Retinal pigment epithelial cell (primary cell): ENCODE data around the gene DELE1.

ENCODE experiments used
- DNase-seq: peaks from one replicate; pipeline ENCODE4 v3.0.0-alpha.2; 2010; ENCODE audit warnings: low read depth
- H3K4me3 ChIP-seq: 2 replicates; pipeline ENCODE4 v1.5.1; 2011; ENCODE audit warnings: mild to moderate bottlenecking, low read length, control low read depth, moderate library complexity
- TF ChIP-seq, protein P1 (sequence below): conservative IDR thresholded peaks from 2 replicates; pipeline ENCODE4 v1.5.1; 2011; ENCODE audit warnings: low read depth, low read length, control low read depth, inconsistent platforms

DELE1 gene

DNA sequence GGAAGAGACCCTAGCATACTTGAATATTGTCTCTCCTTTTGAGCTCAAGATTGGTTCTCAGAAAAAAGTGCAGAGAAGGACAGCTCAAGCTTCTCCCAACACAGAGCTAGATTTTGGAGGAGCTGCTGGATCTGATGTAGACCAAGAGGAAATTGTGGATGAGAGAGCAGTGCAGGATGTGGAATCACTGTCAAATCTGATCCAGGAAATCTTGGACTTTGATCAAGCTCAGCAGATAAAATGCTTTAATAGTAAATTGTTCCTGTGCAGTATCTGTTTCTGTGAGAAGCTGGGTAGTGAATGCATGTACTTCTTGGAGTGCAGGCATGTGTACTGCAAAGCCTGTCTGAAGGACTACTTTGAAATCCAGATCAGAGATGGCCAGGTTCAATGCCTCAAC is 54.7 kb downstream of the DELE1 start:
- TF ChIP-seq, protein P1, sequence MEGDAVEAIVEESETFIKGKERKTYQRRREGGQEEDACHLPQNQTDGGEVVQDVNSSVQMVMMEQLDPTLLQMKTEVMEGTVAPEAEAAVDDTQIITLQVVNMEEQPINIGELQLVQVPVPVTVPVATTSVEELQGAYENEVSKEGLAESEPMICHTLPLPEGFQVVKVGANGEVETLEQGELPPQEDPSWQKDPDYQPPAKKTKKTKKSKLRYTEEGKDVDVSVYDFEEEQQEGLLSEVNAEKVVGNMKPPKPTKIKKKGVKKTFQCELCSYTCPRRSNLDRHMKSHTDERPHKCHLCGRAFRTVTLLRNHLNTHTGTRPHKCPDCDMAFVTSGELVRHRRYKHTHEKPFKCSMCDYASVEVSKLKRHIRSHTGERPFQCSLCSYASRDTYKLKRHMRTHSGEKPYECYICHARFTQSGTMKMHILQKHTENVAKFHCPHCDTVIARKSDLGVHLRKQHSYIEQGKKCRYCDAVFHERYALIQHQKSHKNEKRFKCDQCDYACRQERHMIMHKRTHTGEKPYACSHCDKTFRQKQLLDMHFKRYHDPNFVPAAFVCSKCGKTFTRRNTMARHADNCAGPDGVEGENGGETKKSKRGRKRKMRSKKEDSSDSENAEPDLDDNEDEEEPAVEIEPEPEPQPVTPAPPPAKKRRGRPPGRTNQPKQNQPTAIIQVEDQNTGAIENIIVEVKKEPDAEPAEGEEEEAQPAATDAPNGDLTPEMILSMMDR = no peak
- DNase-seq = no peak
- no peak overlapping the region for H3K4me3 ChIP-seq

DNA sequence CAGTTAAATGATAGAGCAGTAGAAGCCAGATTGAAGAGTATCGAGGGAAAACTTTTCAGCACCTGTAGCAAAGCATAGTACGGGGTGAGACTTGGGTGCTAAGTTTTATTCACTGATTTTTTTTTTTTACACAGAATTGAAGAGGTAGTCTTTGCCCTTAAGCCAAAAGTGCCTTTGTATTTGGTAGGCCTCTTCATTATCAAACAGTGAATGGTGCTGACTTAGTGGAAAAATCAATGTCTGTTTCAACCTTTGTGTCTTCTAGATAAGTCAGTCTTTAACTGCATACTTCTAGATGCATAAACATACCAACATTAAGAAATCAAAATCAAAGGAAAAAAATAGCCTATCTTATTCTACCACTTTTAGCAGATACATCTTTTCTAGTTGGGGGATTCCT is 59.0 kb downstream of the DELE1 start:
- DNase-seq = no peak
- TF ChIP-seq, protein P1 = no peak
- no peak overlapping the region for H3K4me3 ChIP-seq

DNA sequence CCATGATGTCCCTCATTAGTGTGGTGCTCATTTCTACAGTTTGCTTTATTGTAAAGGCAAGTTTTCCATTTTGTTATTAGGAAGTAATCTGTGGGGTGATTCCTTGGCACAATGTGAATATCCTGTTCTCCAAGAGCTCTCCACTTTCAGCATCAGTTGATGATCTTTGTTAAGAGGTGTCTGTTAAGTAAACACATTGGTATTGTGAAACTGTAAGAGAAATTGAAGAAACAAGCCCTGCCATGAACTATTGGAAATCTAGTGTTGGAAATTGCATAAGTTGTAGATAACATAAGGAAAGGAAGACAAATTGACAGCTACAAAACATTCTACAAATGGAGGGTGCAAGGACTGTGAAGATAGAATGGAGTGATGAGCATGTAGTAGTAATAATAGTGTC is 62.4 kb downstream of the DELE1 start:
- TF ChIP-seq, protein P1 = no peak
- no peak for DNase-seq

DNA sequence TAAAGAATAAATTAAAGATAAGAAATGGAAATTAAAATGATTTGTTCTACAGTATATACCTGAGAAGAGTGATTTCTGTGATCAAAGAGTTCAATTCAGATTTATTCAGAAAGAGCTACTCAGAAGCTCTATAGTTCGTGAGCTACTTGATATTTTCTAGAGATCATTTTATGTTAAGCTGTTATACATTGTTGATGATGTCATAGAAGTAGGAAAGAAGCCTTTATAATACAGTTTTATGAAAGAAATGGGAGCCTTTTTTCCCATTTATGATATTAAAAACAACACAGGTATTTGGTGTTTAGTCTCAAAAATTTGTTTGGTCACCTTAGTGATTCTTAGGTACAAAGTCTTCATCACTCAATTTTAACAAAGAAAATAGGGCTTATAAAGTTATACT is 66.0 kb downstream of the DELE1 start:
- TF ChIP-seq, protein P1 = no peak
- H3K4me3 ChIP-seq = no peak overlapping the region
- DNase-seq = no peak

More for the DNA sequence above, 62.4 kb downstream of the DELE1 start:
- H3K4me3 ChIP-seq = no peak overlapping the region
